Peyer's patch (tissue), 4 donors: ENCODE data around the gene FGFR2.

Source experiments
- POLR2A ChIP-seq, 2 donors: fragments of 450-650 bp; IDR thresholded peaks; one replicate each; pipeline ENCODE4 v1.5.1; 2017; ENCODE audit warnings: antibody characterized with exemption in 2 of 2, mild to moderate bottlenecking in 2 of 2, moderate library complexity in 2 of 2
- TF ChIP-seq, protein P1 (sequence below), 6 experiments: fragments of 450-650 bp in 4 of 6; fragments of 200-600 bp in 2 of 6; sonication (generic) in 1 of 6; IDR thresholded peaks; one replicate each; pipeline ENCODE4 v1.5.1; 2017 to 2019; ENCODE audit warnings: antibody characterized with exemption in 6 of 6, mild to moderate bottlenecking in 3 of 6, moderate library complexity in 1 of 6

DNA sequence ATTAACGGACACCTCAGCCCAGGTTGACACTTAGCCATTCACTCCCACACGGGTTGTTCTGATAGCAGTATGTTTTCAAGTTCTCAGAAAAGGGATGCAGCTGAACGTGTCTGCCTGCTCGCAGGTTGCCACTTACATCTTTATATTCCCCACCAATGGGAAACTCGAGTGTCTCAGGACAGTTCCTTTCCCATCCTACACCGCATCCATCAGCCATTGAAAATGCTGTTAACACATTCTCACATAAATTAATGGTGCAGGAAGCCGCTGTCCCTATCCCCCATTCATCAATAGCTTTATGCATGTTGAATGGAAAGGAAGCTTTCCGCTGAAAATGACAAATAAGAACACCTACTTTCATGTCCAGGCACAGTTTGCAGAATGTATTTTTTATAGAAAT is 1.7 kb upstream of the FGFR2 start:
- TF ChIP-seq, protein P1, sequence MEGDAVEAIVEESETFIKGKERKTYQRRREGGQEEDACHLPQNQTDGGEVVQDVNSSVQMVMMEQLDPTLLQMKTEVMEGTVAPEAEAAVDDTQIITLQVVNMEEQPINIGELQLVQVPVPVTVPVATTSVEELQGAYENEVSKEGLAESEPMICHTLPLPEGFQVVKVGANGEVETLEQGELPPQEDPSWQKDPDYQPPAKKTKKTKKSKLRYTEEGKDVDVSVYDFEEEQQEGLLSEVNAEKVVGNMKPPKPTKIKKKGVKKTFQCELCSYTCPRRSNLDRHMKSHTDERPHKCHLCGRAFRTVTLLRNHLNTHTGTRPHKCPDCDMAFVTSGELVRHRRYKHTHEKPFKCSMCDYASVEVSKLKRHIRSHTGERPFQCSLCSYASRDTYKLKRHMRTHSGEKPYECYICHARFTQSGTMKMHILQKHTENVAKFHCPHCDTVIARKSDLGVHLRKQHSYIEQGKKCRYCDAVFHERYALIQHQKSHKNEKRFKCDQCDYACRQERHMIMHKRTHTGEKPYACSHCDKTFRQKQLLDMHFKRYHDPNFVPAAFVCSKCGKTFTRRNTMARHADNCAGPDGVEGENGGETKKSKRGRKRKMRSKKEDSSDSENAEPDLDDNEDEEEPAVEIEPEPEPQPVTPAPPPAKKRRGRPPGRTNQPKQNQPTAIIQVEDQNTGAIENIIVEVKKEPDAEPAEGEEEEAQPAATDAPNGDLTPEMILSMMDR (IDR thresholded peaks at IDR 0.05) = no peak
- no peak for TF ChIP-seq POLR2A (IDR thresholded peaks at IDR 0.05)
